ENCODE results near the gene PACRG. TPM values are rescaled to one million over a fixed set of nuclear protein-coding genes. Genes with fewer than 3 reads are reported as not detected.

Gene PACRG
- total and polyA plus RNA-seq, 2 of the 4 experiments (the other 2 are of a cell fraction), result not detected

- DNase-seq, result no peak
- no peak overlapping the region for H3K23ac ChIP-seq (ENCODE audit: low read depth, low read length)
- H2BK15ac ChIP-seq (ENCODE audit: low read depth, low read length), result no peak overlapping the region
- H3K18ac ChIP-seq (ENCODE audit: low read depth, low read length), result no peak overlapping the region
- no peaks in the 10 kb centered on the region for H3K79me1 ChIP-seq (ENCODE audit: low read depth in 1 of 2, low read length in 2 of 2)
- no TSS peak for BruUV-seq (replicated peaks)
- no peak overlapping the region for H2AK5ac ChIP-seq (ENCODE audit: low read depth, low read length)
- no peak overlapping the region for H3K9ac ChIP-seq (ENCODE audit: low read depth, low read length)
- no peaks in the 10 kb centered on the region for H3K9me1 ChIP-seq (ENCODE audit: insufficient read depth, low read length)
- no peak overlapping the region for H2BK120ac ChIP-seq (ENCODE audit: low read depth, low read length)
- in situ Hi-C loops (cut with MboI; ENCODE audit: low sequenced_read_pairs), result no loop called here
- H3K4ac ChIP-seq (ENCODE audit: low read depth, low read length), result no peak overlapping the region
- WGBS, 2 experiments (ENCODE audit: extremely low coverage in 2 of 2, insufficient read length in 1 of 2), result 10% methylated on average over 2 of the region's 7 CpGs; no CpG with 5 or more reads in 1 of the 2 experiments
- no peak for ATAC-seq (ENCODE audit: low read depth)
- no peak overlapping the region for H2BK5ac ChIP-seq (ENCODE audit: low read depth, low read length, poor library complexity, severe bottlenecking)
- H3K27ac ChIP-seq (ENCODE audit: insufficient read depth, low read length), result no peak overlapping the region
- H4K8ac ChIP-seq (ENCODE audit: low read depth in 2 of 2, low read length in 2 of 2), result no peak overlapping the region
- H2BK20ac ChIP-seq (ENCODE audit: low read depth, low read length), result no peak overlapping the region
- TF ChIP-seq POLR2A (IDR thresholded peaks at IDR 0.05; ENCODE audit: low read depth, low read length) (no peak), RCOR1 (IDR thresholded peaks at IDR 0.05; ENCODE audit: insufficient replicate concordance, low read length) (no peak), CEBPB (IDR thresholded peaks at IDR 0.05; ENCODE audit: low read depth, low read length) (no peak), MAZ (IDR thresholded peaks at IDR 0.05; ENCODE audit: borderline replicate concordance, low read depth, low read length) (no peak), RFX5 (IDR thresholded peaks at IDR 0.05; ENCODE audit: low read depth, low read length) (no peak), MAFK (IDR thresholded peaks at IDR 0.05; ENCODE audit: low read depth, low read length) (no peak), FOS (IDR thresholded peaks at IDR 0.05; ENCODE audit: low read depth, low read length) (no peak)
- H3K27me3 ChIP-seq (ENCODE audit: control insufficient read depth, insufficient read depth, low read length), result no peaks in the 10 kb centered on the region
- ChIA-PET CTCF (interaction anchor here (0.7 kb wide), 1 partner anchor 813 kb away, joined by 4 read pairs; no protein-coding TSS in a partner anchor), POLR2A (ENCODE audit: unreplicated experiment) (no interaction called here)
- no peak overlapping the region for H3K14ac ChIP-seq (replicated peaks; ENCODE audit: low read depth, low read length)
- H4K91ac ChIP-seq (ENCODE audit: insufficient read depth, low read depth, low read length), result no peak overlapping the region
- H3K36me3 ChIP-seq (ENCODE audit: control insufficient read depth, insufficient read depth, low read length), result no peaks in the 10 kb centered on the region
- no peaks in the 10 kb centered on the region for H4K20me1 ChIP-seq (ENCODE audit: insufficient read depth, low read length)
- no peak overlapping the region for H3K56ac ChIP-seq (ENCODE audit: extremely low read depth, insufficient read depth, low read length)
- peaks cover 29% of the 10 kb centered on the region for H3K9me3 ChIP-seq (ENCODE audit: control insufficient read depth, insufficient read depth, low read length)
- no peaks in the 10 kb centered on the region for H3K4me1 ChIP-seq (ENCODE audit: control insufficient read depth, insufficient read depth, low read length)
- H3K4me3 ChIP-seq (ENCODE audit: insufficient read depth, low read depth, low read length), result no peak overlapping the region
- intact Hi-C loops (cut with micrococcal nuclease), result no loop called here
- H3K4me2 ChIP-seq (ENCODE audit: low read depth, low read length), result no peak overlapping the region
- no peak overlapping the region for H4K5ac ChIP-seq (ENCODE audit: low read depth, low read length)
- no peak overlapping the region for H2AFZ ChIP-seq (replicated peaks; ENCODE audit: low read length, poor library complexity)
- no peak overlapping the region for H2AK9ac ChIP-seq (replicated peaks; ENCODE audit: low read depth, low read length, poor library complexity)
- dilution Hi-C loops (cut with HindIII; ENCODE audit: low sequenced_read_pairs, unreplicated experiment), result no loop called here
These were observed 534.3 kb downstream of the PACRG start for GRCh38 chr6:163262080-163262479.
